HEK293 (cell line): ENCODE results near the gene TRNP1.

Experiments
- CTCF ChIA-PET: fragments of 350-600 bp; formaldehyde crosslinking; extraction: SDS; loops from one replicate; lab custom pipeline; 2021; ENCODE audit warnings: antibody characterized with exemption; lab: Yijun Ruan, JAX
- POLR2A ChIA-PET: fragments of 300-600 bp; formaldehyde crosslinking; extraction: SDS; loops from one replicate; lab custom pipeline; 2020; ENCODE audit warnings: antibody characterized with exemption, inconsistent platforms; lab: Yijun Ruan, JAX
- H3K27ac ChIP-seq: fragments of 200-500 bp; sonication (Bioruptor generic); 2 replicates; pipeline ENCODE4 v1.5.1; 2014; ENCODE audit warnings: low read depth, low read length, control low read depth, inconsistent platforms; ENCODE audit errors: extremely low read depth
- H3K36me3 ChIP-seq, 2 experiments: fragments of 200-500 bp in 1 of 2; sonication (Bioruptor generic) in 1 of 2; 1 replicate in 1 of 2; 2 replicates in 1 of 2; pipeline ENCODE4 v1.5.1; 2014 to 2017; ENCODE audit warnings: inconsistent platforms in 2 of 2, low read length in 2 of 2; ENCODE audit not compliant: control insufficient read depth in 2 of 2, insufficient read depth in 1 of 2
- H3K4me1 ChIP-seq: fragments of 200-500 bp; sonication (Bioruptor generic); 2 replicates; pipeline ENCODE4 v1.5.1; 2014; ENCODE audit warnings: mild to moderate bottlenecking, low read length, inconsistent platforms; ENCODE audit not compliant: control insufficient read depth, insufficient read depth
- H3K4me3 ChIP-seq: 2 replicates; pipeline ENCODE4 v1.5.1; 2011; ENCODE audit warnings: low read depth, mild to moderate bottlenecking, control low read depth, low read length, moderate library complexity
- H3K9me3 ChIP-seq: fragments of 200-500 bp; sonication (Bioruptor generic); 2 replicates; pipeline ENCODE4 v1.5.1; 2014; ENCODE audit warnings: low read depth, low read length, inconsistent platforms; ENCODE audit not compliant: control insufficient read depth, insufficient read depth
- EGR2 ChIP-seq: fragments of 450-650 bp; formaldehyde crosslinking; IDR thresholded peaks from 2 replicates; pipeline ENCODE4 v1.5.1; 2016; ENCODE audit warnings: low read depth, missing biosample characterization, missing genetic modification characterization
- KLF9 ChIP-seq: fragments of 450-650 bp; formaldehyde crosslinking; IDR thresholded peaks from 2 replicates; pipeline ENCODE4 v1.5.1; 2016; ENCODE audit warnings: missing biosample characterization, missing genetic modification characterization, low read depth
- OVOL3 ChIP-seq: fragments of 450-650 bp; formaldehyde crosslinking; IDR thresholded peaks from 2 replicates; pipeline ENCODE4 v1.5.1; 2016; ENCODE audit warnings: missing biosample characterization, missing genetic modification characterization
- SP2 ChIP-seq: fragments of 450-650 bp; formaldehyde crosslinking; IDR thresholded peaks from 2 replicates; pipeline ENCODE4 v1.5.1; 2016; ENCODE audit warnings: missing biosample characterization, missing genetic modification characterization
- ZNF266 ChIP-seq: fragments of 450-650 bp; formaldehyde crosslinking; IDR thresholded peaks from 2 replicates; pipeline ENCODE4 v1.5.1; 2016; ENCODE audit warnings: missing biosample characterization, missing genetic modification characterization, low read depth
- ZNF341 ChIP-seq: fragments of 450-650 bp; formaldehyde crosslinking; IDR thresholded peaks from 2 replicates; pipeline ENCODE4; 2016; ENCODE audit warnings: low read depth, missing biosample characterization, missing genetic modification characterization
- ZNF354C ChIP-seq: fragments of 450-650 bp; formaldehyde crosslinking; IDR thresholded peaks from 2 replicates; pipeline ENCODE4 v1.5.1; 2016; ENCODE audit warnings: missing biosample characterization, missing genetic modification characterization, low read depth, borderline replicate concordance
- ZNF394 ChIP-seq: fragments of 450-650 bp; formaldehyde crosslinking; IDR thresholded peaks from 2 replicates; pipeline ENCODE4 v1.5.1; 2016; ENCODE audit warnings: missing biosample characterization, missing genetic modification characterization, mild to moderate bottlenecking, moderate library complexity, borderline replicate concordance
- ZNF558 ChIP-seq: fragments of 450-650 bp; formaldehyde crosslinking; IDR thresholded peaks from 2 replicates; pipeline ENCODE4 v1.5.1; 2016; ENCODE audit warnings: missing biosample characterization, missing genetic modification characterization
- ZNF600 ChIP-seq: fragments of 450-650 bp; formaldehyde crosslinking; IDR thresholded peaks from 2 replicates; pipeline ENCODE4 v1.5.1; 2016; ENCODE audit warnings: missing biosample characterization, missing genetic modification characterization
- ZNF621 ChIP-seq: fragments of 450-650 bp; formaldehyde crosslinking; IDR thresholded peaks from 2 replicates; pipeline ENCODE4 v1.5.1; 2017; ENCODE audit warnings: missing biosample characterization, missing genetic modification characterization
- ZNF629 ChIP-seq: fragments of 450-650 bp; formaldehyde crosslinking; IDR thresholded peaks from 2 replicates; pipeline ENCODE4 v1.5.1; 2017; ENCODE audit warnings: missing biosample characterization, missing genetic modification characterization
- ZNF654 ChIP-seq: fragments of 450-650 bp; formaldehyde crosslinking; IDR thresholded peaks from 2 replicates; pipeline ENCODE4 v1.5.1; 2016; ENCODE audit warnings: low read depth, missing biosample characterization, missing genetic modification characterization
- ZNF76 ChIP-seq: fragments of 450-650 bp; formaldehyde crosslinking; IDR thresholded peaks from 2 replicates; pipeline ENCODE4; 2016; ENCODE audit warnings: low read depth, missing biosample characterization, missing genetic modification characterization, borderline replicate concordance
- ZNF791 ChIP-seq: fragments of 450-650 bp; formaldehyde crosslinking; IDR thresholded peaks from 2 replicates; pipeline ENCODE4 v1.5.1; 2016; ENCODE audit warnings: missing biosample characterization, missing genetic modification characterization
- ZXDB ChIP-seq: fragments of 450-650 bp; formaldehyde crosslinking; IDR thresholded peaks from 2 replicates; pipeline ENCODE4 v1.5.1; 2016; ENCODE audit warnings: missing biosample characterization, missing genetic modification characterization
- TF ChIP-seq, protein P1 (sequence below): fragments of 450-650 bp; formaldehyde crosslinking; IDR thresholded peaks from 2 replicates; pipeline ENCODE4 v1.5.1; 2016; ENCODE audit warnings: missing biosample characterization, missing genetic modification characterization
- TF ChIP-seq, protein P2 (sequence below): fragments of 450-650 bp; formaldehyde crosslinking; IDR thresholded peaks from 2 replicates; pipeline ENCODE4 v1.5.1; 2016; ENCODE audit warnings: missing biosample characterization, missing genetic modification characterization
- TF ChIP-seq, protein P3 (sequence below): fragments of 450-650 bp; formaldehyde crosslinking; IDR thresholded peaks from 2 replicates; pipeline ENCODE4 v1.5.1; 2016; ENCODE audit warnings: missing biosample characterization, missing genetic modification characterization
- TF ChIP-seq, protein P4 (sequence below): fragments of 450-650 bp; formaldehyde crosslinking; conservative IDR thresholded peaks from 2 replicates; pipeline ENCODE4 v1.5.1; 2016; ENCODE audit warnings: low read depth, missing biosample characterization, missing genetic modification characterization

Gene TRNP1

DNA sequence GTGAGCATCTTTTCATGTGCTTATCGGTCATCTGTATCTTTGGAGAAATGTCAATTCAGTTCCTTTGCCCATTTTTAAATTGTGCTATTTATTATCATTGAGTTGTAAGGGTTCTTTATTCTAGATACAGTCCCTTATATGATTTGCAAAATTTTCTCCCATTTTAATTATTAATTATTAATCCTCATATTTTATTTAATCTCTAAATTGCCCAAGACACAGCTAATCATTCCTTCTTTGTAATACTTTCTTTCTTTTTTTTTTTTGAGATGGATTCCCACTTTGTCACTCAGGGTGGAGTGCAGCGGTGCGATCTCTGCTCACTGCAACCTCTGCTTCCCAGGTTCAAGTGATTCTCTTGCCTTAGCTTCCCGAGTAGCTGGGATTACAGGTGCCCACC lies 32.2 kb downstream of the TRNP1 start:
- TF ChIP-seq KLF9 (tag by site-specific recombination), result no peak
- no peak for TF ChIP-seq ZNF654 (tag by site-specific recombination)
- CTCF ChIA-PET, result interaction anchor here (0.8 to 1.9 kb wide), 2 partner anchors 11 to 28 kb away, joined by 3 to 6 read pairs; no protein-coding TSS in a partner anchor
- POLR2A ChIA-PET, result interaction anchor here (0.6 to 2.3 kb wide), 2 partner anchors 14 to 21 kb away, joined by 3 to 5 read pairs; no protein-coding TSS in a partner anchor

DNA sequence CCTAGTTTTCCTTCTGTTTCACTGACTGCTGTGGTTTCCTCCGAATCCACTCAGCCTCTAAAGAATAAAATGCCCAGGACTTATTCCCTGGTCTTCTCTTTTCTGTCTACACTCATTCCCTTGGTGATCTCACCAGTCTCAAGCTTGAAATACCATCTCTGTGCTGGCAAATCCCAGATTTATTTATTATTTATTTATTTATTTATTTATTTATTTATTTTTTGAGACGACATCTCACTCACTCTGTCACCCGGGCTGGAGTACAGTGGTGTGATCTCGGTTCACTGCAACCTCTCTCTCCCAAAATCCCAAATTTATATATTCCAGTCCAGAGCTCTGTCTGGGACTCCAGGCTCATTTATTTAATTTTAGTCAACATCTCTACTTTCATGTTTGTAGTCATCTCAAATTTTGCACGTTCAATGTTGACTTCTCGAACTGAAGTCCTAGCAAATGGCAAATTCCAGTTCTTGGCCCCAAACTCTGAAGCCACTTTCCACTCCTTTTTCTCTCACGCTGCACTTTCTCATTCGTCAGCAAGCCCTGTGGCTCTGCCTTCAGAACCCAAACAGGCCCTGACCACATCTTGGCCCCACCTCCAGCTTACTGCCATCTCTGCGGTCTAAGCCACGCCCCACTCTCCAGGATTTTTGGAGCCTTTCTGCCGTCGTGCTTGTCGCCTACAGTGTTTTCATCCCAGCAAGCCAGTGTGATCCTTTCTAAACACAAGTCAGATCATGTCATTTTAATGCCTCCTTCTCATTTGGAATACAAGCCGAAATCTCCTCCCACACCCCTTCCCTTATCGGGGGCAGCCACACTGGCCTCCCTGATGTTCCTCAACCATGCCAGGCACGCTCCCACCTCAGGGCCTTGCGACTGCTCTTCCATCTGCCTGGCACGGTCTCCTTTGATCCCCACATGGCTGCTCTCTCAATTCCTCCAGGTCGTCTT lies 33.4 kb downstream of the TRNP1 start:
- Histone ChIP-seq H3K9me3 (no peaks in the 10 kb centered on the region), H3K36me3 (no peaks in the 10 kb centered on the region), H3K27ac (no peak overlapping the region), H3K4me3 (no peak overlapping the region), H3K4me1 (no peaks in the 10 kb centered on the region)
- CTCF ChIA-PET, result interaction anchor here (0.7 to 3.3 kb wide), 7 partner anchors 8 to 843 kb away, joined by 3 to 14 read pairs (median 4); no protein-coding TSS in a partner anchor
- POLR2A ChIA-PET, result interaction anchor here (0.9 to 2.3 kb wide), 4 partner anchors 10 to 33 kb away, joined by 3 to 5 read pairs (median 4); partner anchors contain the start of gene TRNP1
- TF ChIP-seq, protein P1, sequence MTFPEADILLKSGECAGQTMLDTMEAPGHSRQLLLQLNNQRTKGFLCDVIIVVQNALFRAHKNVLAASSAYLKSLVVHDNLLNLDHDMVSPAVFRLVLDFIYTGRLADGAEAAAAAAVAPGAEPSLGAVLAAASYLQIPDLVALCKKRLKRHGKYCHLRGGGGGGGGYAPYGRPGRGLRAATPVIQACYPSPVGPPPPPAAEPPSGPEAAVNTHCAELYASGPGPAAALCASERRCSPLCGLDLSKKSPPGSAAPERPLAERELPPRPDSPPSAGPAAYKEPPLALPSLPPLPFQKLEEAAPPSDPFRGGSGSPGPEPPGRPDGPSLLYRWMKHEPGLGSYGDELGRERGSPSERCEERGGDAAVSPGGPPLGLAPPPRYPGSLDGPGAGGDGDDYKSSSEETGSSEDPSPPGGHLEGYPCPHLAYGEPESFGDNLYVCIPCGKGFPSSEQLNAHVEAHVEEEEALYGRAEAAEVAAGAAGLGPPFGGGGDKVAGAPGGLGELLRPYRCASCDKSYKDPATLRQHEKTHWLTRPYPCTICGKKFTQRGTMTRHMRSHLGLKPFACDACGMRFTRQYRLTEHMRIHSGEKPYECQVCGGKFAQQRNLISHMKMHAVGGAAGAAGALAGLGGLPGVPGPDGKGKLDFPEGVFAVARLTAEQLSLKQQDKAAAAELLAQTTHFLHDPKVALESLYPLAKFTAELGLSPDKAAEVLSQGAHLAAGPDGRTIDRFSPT (tag by site-specific recombination), result peak; percentile 23; the same call in 1 of the 2 replicates
- TF ChIP-seq ZNF600 (tag by site-specific recombination) (peak; percentile 86), SP2 (tag by site-specific recombination) (peak; percentile 55), ZNF354C (tag by site-specific recombination) (0 out of 2 replicates have a peak, but pooled peaks have one; percentile 34), ZNF621 (tag by site-specific recombination) (no peak), ZNF791 (peak; percentile 52; the same call in 1 of the 2 replicates), ZNF76 (no peak; the same call in 1 of the 2 replicates), ZNF629 (peak; percentile 12), EGR2 (peak; percentile 75), ZNF266 (peak; percentile 52; the same call in 1 of the 2 replicates), ZXDB (tag by site-specific recombination) (peak; percentile 56; the same call in 1 of the 2 replicates), OVOL3 (0 out of 2 replicates have a peak, but pooled peaks have one; percentile 35), ZNF558 (tag by site-specific recombination) (peak; percentile 82), ZNF394 (peak; percentile 92), ZNF341 (peak; percentile 63; the same call in 1 of the 2 replicates)
- TF ChIP-seq, protein P2, sequence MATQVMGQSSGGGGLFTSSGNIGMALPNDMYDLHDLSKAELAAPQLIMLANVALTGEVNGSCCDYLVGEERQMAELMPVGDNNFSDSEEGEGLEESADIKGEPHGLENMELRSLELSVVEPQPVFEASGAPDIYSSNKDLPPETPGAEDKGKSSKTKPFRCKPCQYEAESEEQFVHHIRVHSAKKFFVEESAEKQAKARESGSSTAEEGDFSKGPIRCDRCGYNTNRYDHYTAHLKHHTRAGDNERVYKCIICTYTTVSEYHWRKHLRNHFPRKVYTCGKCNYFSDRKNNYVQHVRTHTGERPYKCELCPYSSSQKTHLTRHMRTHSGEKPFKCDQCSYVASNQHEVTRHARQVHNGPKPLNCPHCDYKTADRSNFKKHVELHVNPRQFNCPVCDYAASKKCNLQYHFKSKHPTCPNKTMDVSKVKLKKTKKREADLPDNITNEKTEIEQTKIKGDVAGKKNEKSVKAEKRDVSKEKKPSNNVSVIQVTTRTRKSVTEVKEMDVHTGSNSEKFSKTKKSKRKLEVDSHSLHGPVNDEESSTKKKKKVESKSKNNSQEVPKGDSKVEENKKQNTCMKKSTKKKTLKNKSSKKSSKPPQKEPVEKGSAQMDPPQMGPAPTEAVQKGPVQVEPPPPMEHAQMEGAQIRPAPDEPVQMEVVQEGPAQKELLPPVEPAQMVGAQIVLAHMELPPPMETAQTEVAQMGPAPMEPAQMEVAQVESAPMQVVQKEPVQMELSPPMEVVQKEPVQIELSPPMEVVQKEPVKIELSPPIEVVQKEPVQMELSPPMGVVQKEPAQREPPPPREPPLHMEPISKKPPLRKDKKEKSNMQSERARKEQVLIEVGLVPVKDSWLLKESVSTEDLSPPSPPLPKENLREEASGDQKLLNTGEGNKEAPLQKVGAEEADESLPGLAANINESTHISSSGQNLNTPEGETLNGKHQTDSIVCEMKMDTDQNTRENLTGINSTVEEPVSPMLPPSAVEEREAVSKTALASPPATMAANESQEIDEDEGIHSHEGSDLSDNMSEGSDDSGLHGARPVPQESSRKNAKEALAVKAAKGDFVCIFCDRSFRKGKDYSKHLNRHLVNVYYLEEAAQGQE (tag by site-specific recombination), result peak; percentile 50; the same call in 1 of the 2 replicates
- TF ChIP-seq, protein P3, sequence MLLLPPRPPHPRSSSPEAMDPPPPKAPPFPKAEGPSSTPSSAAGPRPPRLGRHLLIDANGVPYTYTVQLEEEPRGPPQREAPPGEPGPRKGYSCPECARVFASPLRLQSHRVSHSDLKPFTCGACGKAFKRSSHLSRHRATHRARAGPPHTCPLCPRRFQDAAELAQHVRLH (tag by site-specific recombination), result peak; percentile 34; the same call in 1 of the 2 replicates
- TF ChIP-seq, protein P4, sequence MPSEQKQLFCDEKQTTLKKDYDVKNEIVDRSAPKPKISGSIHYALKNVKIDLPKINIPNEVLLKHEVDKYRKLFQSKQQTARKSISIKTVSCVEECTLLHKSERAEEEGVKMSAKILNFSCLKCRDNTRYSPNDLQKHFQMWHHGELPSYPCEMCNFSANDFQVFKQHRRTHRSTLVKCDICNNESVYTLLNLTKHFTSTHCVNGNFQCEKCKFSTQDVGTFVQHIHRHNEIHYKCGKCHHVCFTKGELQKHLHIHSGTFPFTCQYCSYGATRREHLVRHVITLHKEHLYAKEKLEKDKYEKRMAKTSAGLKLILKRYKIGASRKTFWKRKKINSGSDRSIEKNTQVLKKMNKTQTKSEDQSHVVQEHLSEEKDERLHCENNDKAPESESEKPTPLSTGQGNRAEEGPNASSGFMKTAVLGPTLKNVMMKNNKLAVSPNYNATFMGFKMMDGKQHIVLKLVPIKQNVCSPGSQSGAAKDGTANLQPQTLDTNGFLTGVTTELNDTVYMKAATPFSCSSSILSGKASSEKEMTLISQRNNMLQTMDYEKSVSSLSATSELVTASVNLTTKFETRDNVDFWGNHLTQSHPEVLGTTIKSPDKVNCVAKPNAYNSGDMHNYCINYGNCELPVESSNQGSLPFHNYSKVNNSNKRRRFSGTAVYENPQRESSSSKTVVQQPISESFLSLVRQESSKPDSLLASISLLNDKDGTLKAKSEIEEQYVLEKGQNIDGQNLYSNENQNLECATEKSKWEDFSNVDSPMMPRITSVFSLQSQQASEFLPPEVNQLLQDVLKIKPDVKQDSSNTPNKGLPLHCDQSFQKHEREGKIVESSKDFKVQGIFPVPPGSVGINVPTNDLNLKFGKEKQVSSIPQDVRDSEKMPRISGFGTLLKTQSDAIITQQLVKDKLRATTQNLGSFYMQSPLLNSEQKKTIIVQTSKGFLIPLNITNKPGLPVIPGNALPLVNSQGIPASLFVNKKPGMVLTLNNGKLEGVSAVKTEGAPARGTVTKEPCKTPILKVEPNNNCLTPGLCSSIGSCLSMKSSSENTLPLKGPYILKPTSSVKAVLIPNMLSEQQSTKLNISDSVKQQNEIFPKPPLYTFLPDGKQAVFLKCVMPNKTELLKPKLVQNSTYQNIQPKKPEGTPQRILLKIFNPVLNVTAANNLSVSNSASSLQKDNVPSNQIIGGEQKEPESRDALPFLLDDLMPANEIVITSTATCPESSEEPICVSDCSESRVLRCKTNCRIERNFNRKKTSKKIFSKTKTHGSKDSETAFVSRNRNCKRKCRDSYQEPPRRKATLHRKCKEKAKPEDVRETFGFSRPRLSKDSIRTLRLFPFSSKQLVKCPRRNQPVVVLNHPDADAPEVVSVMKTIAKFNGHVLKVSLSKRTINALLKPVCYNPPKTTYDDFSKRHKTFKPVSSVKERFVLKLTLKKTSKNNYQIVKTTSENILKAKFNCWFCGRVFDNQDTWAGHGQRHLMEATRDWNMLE (tag by site-specific recombination), result peak; percentile 90

More for the DNA sequence above, 32.2 kb downstream of the TRNP1 start:
- Histone ChIP-seq H3K9me3 (no peaks in the 10 kb centered on the region), H3K36me3 (no peaks in the 10 kb centered on the region), H3K4me1 (no peaks in the 10 kb centered on the region), H3K4me3 (no peak overlapping the region), H3K27ac (no peak overlapping the region)
